SHP77 treated with DMSO at 0.1 percent for 48 hours (cell line): ENCODE results near the gene BEX4.

Experiments
- DNase-seq: peaks from one replicate; lab custom pipeline; 2025; lab: John Stamatoyannopoulos, UW

The BEX4 gene

GRCh38 chrX:103236296-103236695, 21.4 kb downstream of the BEX4 start:
- no peak for DNase-seq

GRCh38 chrX:103240155-103240554, 25.2 kb downstream of the BEX4 start:
- DNase-seq, result no peak

- DNase-seq, result no peak
Observed at GRCh38 chrX:103248553-103248952, 33.6 kb downstream of the BEX4 start.

GRCh38 chrX:103249805-103250204, 34.9 kb downstream of the BEX4 start:
- DNase-seq, result no peak

GRCh38 chrX:103250977-103251376, 36.1 kb downstream of the BEX4 start:
- DNase-seq, result no peak

GRCh38 chrX:103253608-103254007, 38.7 kb downstream of the BEX4 start:
- no peak for DNase-seq

GRCh38 chrX:103254171-103254824, 39.4 kb downstream of the BEX4 start:
- DNase-seq, result no peak

GRCh38 chrX:103254921-103255493, 40.1 kb downstream of the BEX4 start, which contains the start of gene TCEAL8:
Gene TCEAL8 (minus strand): TSS chrX:103255155. CDS start chrX:103253979, 1,176 bp downstream.
- DNase-seq, result peak; percentile 21

- DNase-seq, result no peak
Observed at GRCh38 chrX:103256651-103257050, 41.7 kb downstream of the BEX4 start.

- DNase-seq, result no peak
Observed at GRCh38 chrX:103258275-103258674, 43.4 kb downstream of the BEX4 start.
